Neural cell (in vitro differentiated cells): ENCODE measurements around the gene SH3BP5. TPM values are rescaled to one million over a fixed set of nuclear protein-coding genes. Genes with fewer than 3 reads are reported as not detected.
A peak's percentile ranks its signal among the peaks of the same experiment; 100 is the strongest.

ENCODE experiments used
- H2AFZ ChIP-seq: fragments of 200-600, 300-800 bp; sonication (generic), shearing (Covaris generic); 2 replicates; pipeline ENCODE4 v1.6.0; 2014; ENCODE audit warnings: low read depth, mild to moderate bottlenecking, antibody characterized with exemption, low read length, moderate library complexity
- H3F3A ChIP-seq: fragments of 200-600 bp; shearing (Covaris generic); 2 replicates; pipeline ENCODE4 v1.6.1; 2016; ENCODE audit warnings: mild to moderate bottlenecking, moderate library complexity, mixed read lengths, antibody characterized with exemption, low read length; ENCODE audit not compliant: insufficient read depth, poor library complexity, severe bottlenecking
- H3K27ac ChIP-seq: fragments of 200-600, 300-800 bp; sonication (generic), shearing (Covaris generic); 2 replicates; pipeline ENCODE4 v1.5.1; 2014; ENCODE audit warnings: mild to moderate bottlenecking, low read length, moderate library complexity
- H3K27me3 ChIP-seq: fragments of 300-800, 200-600 bp; sonication (generic), shearing (Covaris generic); 2 replicates; pipeline ENCODE4 v1.6.0; 2014; ENCODE audit warnings: mild to moderate bottlenecking, low read depth, low read length, moderate library complexity; ENCODE audit not compliant: insufficient read depth
- H3K36me3 ChIP-seq: fragments of 300-800, 200-600 bp; sonication (generic), shearing (Covaris generic); 2 replicates; pipeline ENCODE4 v1.5.1; 2014; ENCODE audit warnings: mild to moderate bottlenecking, antibody characterized with exemption, low read length, moderate library complexity; ENCODE audit not compliant: insufficient read depth
- H3K4me2 ChIP-seq: fragments of 300-800, 200-600 bp; sonication (generic), shearing (Covaris generic); 2 replicates; pipeline ENCODE4 v1.6.0; 2014; ENCODE audit warnings: mild to moderate bottlenecking, low read length
- H3K4me3 ChIP-seq: fragments of 300-800, 200-600 bp; sonication (generic), shearing (Covaris generic); 2 replicates; pipeline ENCODE4 v1.5.1; 2014; ENCODE audit warnings: mild to moderate bottlenecking, low read length, moderate library complexity
- H3K79me2 ChIP-seq: fragments of 200-600 bp; shearing (Covaris generic); replicated peaks from 2 replicates; pipeline ENCODE4 v1.6.0; 2014; ENCODE audit warnings: mild to moderate bottlenecking, low read length, moderate library complexity; ENCODE audit not compliant: insufficient read depth
- H3K9ac ChIP-seq: fragments of 300-800, 200-600 bp; sonication (generic), shearing (Covaris generic); 2 replicates; pipeline ENCODE4 v1.6.1; 2016; ENCODE audit warnings: mild to moderate bottlenecking, low read length, mixed read lengths
- H3K9me2 ChIP-seq: fragments of 200-600 bp; shearing (Covaris generic); 2 replicates; pipeline ENCODE4 v1.6.1; 2016; ENCODE audit warnings: mild to moderate bottlenecking, low read length, mixed read lengths; ENCODE audit not compliant: insufficient read depth
- H3K9me3 ChIP-seq: fragments of 200-600, 300-800 bp; sonication (generic), shearing (Covaris generic); 2 replicates; pipeline ENCODE4 v1.6.1; 2016; ENCODE audit warnings: mild to moderate bottlenecking, mixed run types, low read length, moderate library complexity, mixed read lengths
- H4K20me1 ChIP-seq: fragments of 200-600 bp; shearing (Covaris generic); 2 replicates; pipeline ENCODE4 v1.6.1; 2016; ENCODE audit warnings: mild to moderate bottlenecking, mixed run types; ENCODE audit not compliant: insufficient read depth
- CTCF ChIP-seq: fragments of 450-650 bp; IDR thresholded peaks from 2 replicates; pipeline ENCODE4 v1.5.1; 2014; ENCODE audit warnings: antibody characterized with exemption, mild to moderate bottlenecking, moderate library complexity; ENCODE audit not compliant: poor library complexity, severe bottlenecking
- EP300 ChIP-seq: fragments of 450-650 bp; conservative IDR thresholded peaks from 2 replicates; pipeline ENCODE4 v1.6.1; 2014; ENCODE audit warnings: antibody characterized with exemption, mild to moderate bottlenecking, moderate library complexity; ENCODE audit not compliant: poor library complexity, severe bottlenecking
- EZH2 ChIP-seq: fragments of 200-600, 300-800 bp; shearing (Covaris generic), sonication (generic); IDR thresholded peaks from 2 replicates; pipeline ENCODE4 v1.6.1; 2014; ENCODE audit warnings: antibody characterized with exemption, low read length, borderline replicate concordance, mild to moderate bottlenecking; ENCODE audit not compliant: insufficient read depth, poor library complexity, severe bottlenecking
- MXI1 ChIP-seq: fragments of 450-650 bp; conservative IDR thresholded peaks from 2 replicates; pipeline ENCODE4 v1.6.1; 2014; ENCODE audit warnings: antibody characterized with exemption, mild to moderate bottlenecking; ENCODE audit not compliant: poor library complexity, severe bottlenecking
- POLR2AphosphoS5 ChIP-seq: IDR thresholded peaks from 2 replicates; pipeline ENCODE4 v1.6.1; 2012
- RAD21 ChIP-seq: fragments of 450-650 bp; conservative IDR thresholded peaks from 2 replicates; pipeline ENCODE4 v1.6.1; 2014; ENCODE audit warnings: antibody characterized with exemption, mild to moderate bottlenecking, moderate library complexity
- REST ChIP-seq: IDR thresholded peaks from 2 replicates; pipeline ENCODE4 v1.6.1; 2012; ENCODE audit warnings: borderline replicate concordance
- SMC3 ChIP-seq: fragments of 450-650 bp; conservative IDR thresholded peaks from 2 replicates; pipeline ENCODE4 v1.6.1; 2014; ENCODE audit warnings: antibody characterized with exemption, mild to moderate bottlenecking, moderate library complexity; ENCODE audit not compliant: poor library complexity
- TAF1 ChIP-seq: IDR thresholded peaks from 2 replicates; pipeline ENCODE4 v1.6.1; 2012; ENCODE audit warnings: low read depth
- polyA plus RNA-seq: library from polyadenylated mRNA; depleted of rRNA; stranded (reverse); fragments of >200 nt; gene quantifications from 2 replicates; pipeline ENCODE4 v1.2.3, GENCODE V29; 2014

Gene SH3BP5
- polyA plus RNA-seq, 1 donor from 2014 or later: 166 TPM

GRCh38 chr3:15342945-15343344 is 10.6 kb upstream of the SH3BP5 start:
- Histone ChIP-seq H3K9me3 (no peaks in the 10 kb centered on the region), H3K36me3 (no peaks in the 10 kb centered on the region), H4K20me1 (no peaks in the 10 kb centered on the region), H3K9ac (no peak overlapping the region), H3K27ac (peak overlapping the region; percentile 34), H3F3A (no peaks in the 10 kb centered on the region), H3K79me2 (no peaks in the 10 kb centered on the region), H3K9me2 (no peaks in the 10 kb centered on the region), H3K27me3 (no peaks in the 10 kb centered on the region), H2AFZ (no peak overlapping the region), H3K4me2 (no peak overlapping the region), H3K4me3 (peak overlapping the region; percentile 18)
- TF ChIP-seq CTCF (no peak), RAD21 (no peak), REST (no peak), MXI1 (no peak), SMC3 (no peak), EP300 (no peak), EZH2 (no peak), POLR2AphosphoS5 (no peak), TAF1 (no peak)

- Histone ChIP-seq H3K9ac (no peak overlapping the region), H3K4me2 (no peak overlapping the region), H2AFZ (no peak overlapping the region), H3K79me2 (no peaks in the 10 kb centered on the region), H3K27me3 (no peaks in the 10 kb centered on the region), H4K20me1 (no peaks in the 10 kb centered on the region), H3K27ac (peak overlapping the region; percentile 34), H3K4me3 (peak overlapping the region; percentile 18), H3K9me2 (no peaks in the 10 kb centered on the region), H3K36me3 (no peaks in the 10 kb centered on the region), H3F3A (no peaks in the 10 kb centered on the region), H3K9me3 (no peaks in the 10 kb centered on the region)
- TF ChIP-seq TAF1 (no peak), CTCF (no peak), EP300 (peak; percentile 66), REST (peak; percentile 46), SMC3 (no peak), POLR2AphosphoS5 (peak; percentile 58), EZH2 (no peak), MXI1 (no peak), RAD21 (no peak)
Measured at GRCh38 chr3:15342246-15342645, 9.9 kb upstream of the SH3BP5 start.
